ENCODE measurements around the gene KAT5. TPM values are rescaled to one million over a fixed set of nuclear protein-coding genes. Genes with fewer than 3 reads are reported as not detected.
"Not testable (repeated sequence)": the region's sequence is repeated elsewhere in the genome, so short reads cannot be mapped to it uniquely, and the experiment has no call there.

The KAT5 gene
- total RNA-seq, 1 donor from 2014 or later, result 66.5 TPM

DNA sequence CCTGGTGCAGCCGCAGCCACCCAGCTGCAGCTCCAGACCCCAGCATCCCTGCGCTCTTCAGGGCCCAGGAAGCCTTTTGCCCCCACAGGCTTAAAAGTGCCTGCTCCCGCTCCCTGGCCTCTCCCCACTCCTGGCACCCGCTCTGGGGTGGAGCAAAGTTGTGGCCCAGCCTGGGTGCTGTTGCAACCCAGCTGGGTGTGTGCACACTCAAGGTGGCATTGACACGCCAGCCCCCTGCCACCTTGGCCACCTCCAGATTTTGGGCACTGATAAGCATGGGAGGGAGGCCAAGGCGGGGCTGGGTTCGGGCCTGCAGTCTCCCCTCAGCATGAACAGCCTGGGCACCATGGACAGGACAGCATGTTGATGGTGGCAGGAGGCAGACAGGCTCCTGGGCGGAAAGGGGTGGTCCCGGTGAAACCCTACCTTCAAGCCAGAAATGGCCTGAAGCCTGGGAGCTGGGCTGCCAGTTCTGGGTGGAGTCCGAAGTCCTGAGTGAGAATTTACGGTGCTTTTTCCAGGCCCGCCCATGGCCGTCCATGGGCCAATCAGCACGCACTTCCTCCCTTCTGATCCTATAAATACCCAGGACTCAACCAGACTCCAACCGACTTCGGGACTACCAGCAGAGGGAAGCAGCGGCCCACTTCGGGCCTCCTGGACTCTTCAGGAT is 32.1 kb downstream of the KAT5 start:
- Mint-ChIP-seq H3K36me3 (ENCODE audit: unreplicated experiment) (no peaks in the 10 kb centered on the region), H3K4me3 (ENCODE audit: unreplicated experiment) (no peak overlapping the region), H3K27ac (ENCODE audit: unreplicated experiment) (no peak overlapping the region), H3K27me3 (ENCODE audit: unreplicated experiment) (peaks cover 18% of the 10 kb centered on the region), H3K4me1 (ENCODE audit: unreplicated experiment) (peaks cover 7% of the 10 kb centered on the region), H3K9me3 (ENCODE audit: unreplicated experiment) (peaks cover 10% of the 10 kb centered on the region)
- TF ChIP-seq, protein P1, sequence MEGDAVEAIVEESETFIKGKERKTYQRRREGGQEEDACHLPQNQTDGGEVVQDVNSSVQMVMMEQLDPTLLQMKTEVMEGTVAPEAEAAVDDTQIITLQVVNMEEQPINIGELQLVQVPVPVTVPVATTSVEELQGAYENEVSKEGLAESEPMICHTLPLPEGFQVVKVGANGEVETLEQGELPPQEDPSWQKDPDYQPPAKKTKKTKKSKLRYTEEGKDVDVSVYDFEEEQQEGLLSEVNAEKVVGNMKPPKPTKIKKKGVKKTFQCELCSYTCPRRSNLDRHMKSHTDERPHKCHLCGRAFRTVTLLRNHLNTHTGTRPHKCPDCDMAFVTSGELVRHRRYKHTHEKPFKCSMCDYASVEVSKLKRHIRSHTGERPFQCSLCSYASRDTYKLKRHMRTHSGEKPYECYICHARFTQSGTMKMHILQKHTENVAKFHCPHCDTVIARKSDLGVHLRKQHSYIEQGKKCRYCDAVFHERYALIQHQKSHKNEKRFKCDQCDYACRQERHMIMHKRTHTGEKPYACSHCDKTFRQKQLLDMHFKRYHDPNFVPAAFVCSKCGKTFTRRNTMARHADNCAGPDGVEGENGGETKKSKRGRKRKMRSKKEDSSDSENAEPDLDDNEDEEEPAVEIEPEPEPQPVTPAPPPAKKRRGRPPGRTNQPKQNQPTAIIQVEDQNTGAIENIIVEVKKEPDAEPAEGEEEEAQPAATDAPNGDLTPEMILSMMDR (IDR thresholded peaks at IDR 0.05), result peak; percentile 46
- peak; percentile 82 for DNase-seq (ENCODE audit: extremely low spot score, unreplicated experiment)

DNA sequence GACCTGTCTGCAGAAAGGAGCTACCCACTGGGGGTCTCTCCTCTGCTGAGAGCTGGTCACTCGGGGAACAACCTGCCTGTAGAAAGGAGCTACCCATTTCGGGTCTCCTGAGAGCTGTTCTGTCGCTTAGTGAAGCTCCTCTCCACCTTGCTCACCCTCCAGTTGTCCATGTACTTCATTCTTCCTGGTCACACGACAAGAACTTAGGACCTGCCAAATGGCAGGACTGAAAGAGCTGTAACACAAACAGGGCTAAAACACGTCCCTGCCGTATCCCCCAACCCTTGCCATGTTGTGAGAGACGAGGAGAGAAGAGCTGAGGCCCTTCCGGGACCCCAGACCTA is 32.6 kb downstream of the KAT5 start:
- no peaks in the 10 kb centered on the region for H3K36me3 Mint-ChIP-seq (ENCODE audit: unreplicated experiment)
- DNase-seq (ENCODE audit: extremely low spot score, unreplicated experiment), result no peak
- peaks cover 7% of the 10 kb centered on the region for H3K4me1 Mint-ChIP-seq (ENCODE audit: unreplicated experiment)
- H3K27me3 Mint-ChIP-seq (ENCODE audit: unreplicated experiment), result peaks cover 22% of the 10 kb centered on the region
- H3K4me3 Mint-ChIP-seq (ENCODE audit: unreplicated experiment), result no peak overlapping the region
- peaks cover 10% of the 10 kb centered on the region for H3K9me3 Mint-ChIP-seq (ENCODE audit: unreplicated experiment)
- TF ChIP-seq, protein P1 (IDR thresholded peaks at IDR 0.05), result no peak
- H3K27ac Mint-ChIP-seq (ENCODE audit: unreplicated experiment), result no peak overlapping the region

DNA sequence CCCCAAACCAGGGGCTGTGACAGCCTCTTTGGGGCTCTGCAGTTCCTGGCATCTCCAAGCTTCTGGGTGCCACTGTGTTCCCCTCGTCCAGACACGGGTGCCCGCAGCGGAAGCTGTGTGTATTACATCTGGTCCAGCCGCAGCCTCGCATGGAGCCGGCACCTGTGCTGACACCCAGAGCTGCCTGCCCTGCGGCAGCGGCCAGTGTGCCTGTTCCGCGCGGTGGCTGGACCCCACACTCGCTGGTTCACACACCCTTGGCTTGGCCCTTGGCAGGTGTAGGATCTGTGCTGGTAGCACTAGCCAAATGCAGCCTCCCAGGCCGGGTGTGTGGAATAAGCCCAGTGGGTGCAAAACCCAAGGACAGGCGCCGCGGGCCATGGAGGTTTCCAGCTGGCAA is 33.0 kb downstream of the KAT5 start:
- H3K4me1 Mint-ChIP-seq (ENCODE audit: unreplicated experiment), result peaks cover 7% of the 10 kb centered on the region

DNA sequence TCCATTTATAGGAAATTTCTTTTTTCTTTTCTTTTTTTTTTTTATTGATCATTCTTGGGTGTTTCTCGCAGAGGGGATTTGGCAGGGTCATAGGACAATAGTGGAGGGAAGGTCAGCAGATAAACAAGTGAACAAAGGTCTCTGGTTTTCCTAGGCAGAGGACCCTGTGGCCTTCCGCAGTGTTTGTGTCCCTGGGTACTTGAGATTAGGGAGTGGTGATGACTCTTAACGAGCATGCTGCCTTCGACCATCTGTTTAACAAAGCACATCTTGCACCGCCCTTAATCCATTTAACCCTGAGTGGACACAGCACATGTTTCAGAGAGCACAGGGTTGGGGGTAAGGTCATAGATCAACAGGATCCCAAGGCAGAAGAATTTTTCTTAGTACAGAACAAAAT is 50.1 kb downstream of the KAT5 start:
- not testable (repeated sequence) for H3K27me3 Mint-ChIP-seq (ENCODE audit: unreplicated experiment); H3K27ac Mint-ChIP-seq (ENCODE audit: unreplicated experiment); H3K36me3 Mint-ChIP-seq (ENCODE audit: unreplicated experiment)

More for the DNA sequence above, 33.0 kb downstream of the KAT5 start:
- TF ChIP-seq, protein P1 (IDR thresholded peaks at IDR 0.05), result no peak
- H3K27me3 Mint-ChIP-seq (ENCODE audit: unreplicated experiment), result peaks cover 22% of the 10 kb centered on the region
- peaks cover 10% of the 10 kb centered on the region for H3K9me3 Mint-ChIP-seq (ENCODE audit: unreplicated experiment)
- peak; percentile 81 for DNase-seq (ENCODE audit: extremely low spot score, unreplicated experiment)
- no peak overlapping the region for H3K4me3 Mint-ChIP-seq (ENCODE audit: unreplicated experiment)
- no peak overlapping the region for H3K27ac Mint-ChIP-seq (ENCODE audit: unreplicated experiment)
- no peaks in the 10 kb centered on the region for H3K36me3 Mint-ChIP-seq (ENCODE audit: unreplicated experiment)

DNA sequence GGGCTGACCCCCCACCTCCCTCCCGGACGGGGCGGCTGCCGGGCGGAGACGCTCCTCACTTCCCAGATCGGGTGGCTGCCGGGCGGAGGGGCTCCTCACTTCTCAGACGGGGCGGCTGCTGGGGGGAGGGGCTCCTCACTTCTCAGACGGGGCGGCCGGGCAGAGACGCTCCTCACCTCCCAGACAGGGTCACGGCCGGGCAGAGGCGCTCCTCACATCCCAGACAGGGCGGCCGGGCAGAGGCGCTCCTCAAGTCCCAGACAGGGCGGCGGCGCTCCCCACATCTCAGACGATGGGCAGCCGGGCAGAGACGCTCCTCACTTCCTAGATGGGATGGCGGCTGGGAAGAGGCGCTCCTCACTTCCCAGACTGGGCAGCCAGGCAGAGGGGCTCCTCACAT is 50.8 kb downstream of the KAT5 start:
- not testable (repeated sequence) for H3K27ac Mint-ChIP-seq (ENCODE audit: unreplicated experiment); H3K4me3 Mint-ChIP-seq (ENCODE audit: unreplicated experiment); H3K36me3 Mint-ChIP-seq (ENCODE audit: unreplicated experiment); H3K4me1 Mint-ChIP-seq (ENCODE audit: unreplicated experiment); H3K9me3 Mint-ChIP-seq (ENCODE audit: unreplicated experiment); H3K27me3 Mint-ChIP-seq (ENCODE audit: unreplicated experiment)
- DNase-seq (ENCODE audit: extremely low spot score, unreplicated experiment), result peak; percentile 77

More for the DNA sequence above, 50.1 kb downstream of the KAT5 start:
- H3K4me1 Mint-ChIP-seq (ENCODE audit: unreplicated experiment); H3K4me3 Mint-ChIP-seq (ENCODE audit: unreplicated experiment); H3K9me3 Mint-ChIP-seq (ENCODE audit: unreplicated experiment); DNase-seq (ENCODE audit: extremely low spot score, unreplicated experiment): not testable (repeated sequence)

DNA sequence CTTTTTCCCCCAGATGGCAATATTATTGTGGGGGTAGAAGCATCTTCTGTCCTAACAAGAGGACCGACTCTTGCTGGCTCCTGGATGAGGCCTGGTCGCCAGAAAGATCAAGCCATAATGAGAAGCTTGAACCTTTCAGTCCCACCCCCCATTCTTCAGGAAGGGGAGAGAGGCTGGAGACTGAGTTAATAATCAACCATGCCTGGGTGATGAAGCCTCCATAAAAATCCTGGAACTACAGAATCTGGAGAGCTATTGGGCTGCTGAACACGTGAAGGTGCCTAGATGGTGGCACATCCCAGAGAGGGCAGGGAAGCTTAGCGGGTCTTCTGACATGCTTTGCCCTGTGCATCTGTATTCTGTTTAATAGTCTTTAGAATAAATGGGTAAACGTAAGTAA is 52.4 kb downstream of the KAT5 start:
- Mint-ChIP-seq H3K36me3 (ENCODE audit: unreplicated experiment) (peaks cover under 1% of the 10 kb centered on the region), H3K4me3 (ENCODE audit: unreplicated experiment) (no peak overlapping the region)

More for the DNA sequence above, 52.4 kb downstream of the KAT5 start:
- Mint-ChIP-seq H3K9me3 (ENCODE audit: unreplicated experiment) (no peaks in the 10 kb centered on the region), H3K27me3 (ENCODE audit: unreplicated experiment) (no peaks in the 10 kb centered on the region), H3K4me1 (ENCODE audit: unreplicated experiment) (no peaks in the 10 kb centered on the region), H3K27ac (ENCODE audit: unreplicated experiment) (no peak overlapping the region)
- TF ChIP-seq, protein P1 (IDR thresholded peaks at IDR 0.05), result no peak
- DNase-seq (ENCODE audit: extremely low spot score, unreplicated experiment), result peak; percentile 21
